GM19324 (cell line): ENCODE results near the gene TLE6.
"Not testable (repeated sequence)": the region's sequence is repeated elsewhere in the genome, so short reads cannot be mapped to it uniquely, and the experiment has no call there.

ENCODE experiments used
- ATAC-seq: cut with Tn5 transposase; IDR thresholded peaks from one replicate; pipeline ENCODE4 v1.9.1; 2021; ENCODE audit warnings: mild to moderate bottlenecking, moderate library complexity; ENCODE audit not compliant: unreplicated experiment, low FRiP score

The TLE6 gene

DNA sequence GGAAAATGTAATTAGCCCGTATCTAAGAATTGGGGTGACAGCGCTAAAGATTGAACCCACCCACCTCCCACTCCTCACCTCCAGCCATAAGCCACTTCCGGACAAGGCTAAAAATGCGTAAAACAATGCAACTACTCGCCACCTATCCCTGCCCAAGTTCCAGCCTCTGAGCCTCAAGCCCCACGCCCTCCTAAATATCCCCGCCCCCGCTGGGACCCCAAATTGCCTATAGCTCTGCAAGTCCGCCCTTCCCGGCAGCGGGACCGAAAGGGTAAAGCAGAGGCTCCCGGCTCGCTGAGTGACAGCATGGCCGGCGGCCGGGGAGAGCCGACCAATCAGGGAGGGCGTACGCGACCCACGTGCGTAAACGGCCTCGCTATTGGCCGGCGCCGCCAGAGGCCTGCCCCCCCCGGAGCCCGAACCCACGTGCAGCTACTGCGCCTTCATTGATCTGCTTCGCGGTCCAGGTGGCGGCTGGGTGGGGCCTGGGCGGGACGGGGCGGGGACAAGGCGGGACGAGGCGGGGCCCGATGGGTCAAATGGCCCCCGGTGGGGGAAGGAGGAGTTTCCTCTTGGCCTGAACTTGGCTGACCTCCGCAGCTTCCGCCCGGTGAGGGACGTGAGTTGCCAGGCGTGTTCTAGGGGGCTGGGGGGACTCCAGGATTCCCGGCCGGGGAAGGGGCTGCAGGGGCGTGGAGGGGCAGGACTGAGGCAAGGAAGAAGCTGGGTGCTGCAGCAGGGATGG lies at the start of gene TLE6:
Gene TLE6, plus strand, starts transcription at position 564 of the 745 bp plus-strand sequence. CDS start 670 bp downstream, outside the sequence.
- peak; percentile 98 for ATAC-seq

- no peak for ATAC-seq
Observed at GRCh38 chr19:2933490-2933910, 43.9 kb upstream of the TLE6 start.

DNA sequence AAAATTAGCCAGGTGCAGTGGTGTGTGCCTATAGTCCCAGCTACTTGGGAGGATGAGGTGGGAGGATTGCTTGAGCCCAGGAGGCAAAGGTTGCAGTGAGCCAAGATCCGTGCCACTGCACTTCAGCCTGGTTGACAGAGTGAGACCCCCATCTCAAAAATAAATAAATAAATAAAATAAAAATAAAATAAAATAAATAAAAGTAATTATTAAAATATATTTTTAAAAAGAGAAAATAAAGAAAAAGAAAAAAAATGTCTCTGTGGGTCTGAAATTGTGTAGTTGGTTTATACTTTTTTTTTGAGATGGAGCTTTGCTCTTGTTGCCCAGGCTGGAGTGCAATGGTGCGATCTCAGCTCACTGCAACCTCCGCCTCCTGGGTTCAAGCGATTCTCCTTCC lies 41.5 kb upstream of the TLE6 start:
- ATAC-seq = not testable (repeated sequence)

- no peak for ATAC-seq
Observed at GRCh38 chr19:2942928-2943640, 34.3 kb upstream of the TLE6 start.

DNA sequence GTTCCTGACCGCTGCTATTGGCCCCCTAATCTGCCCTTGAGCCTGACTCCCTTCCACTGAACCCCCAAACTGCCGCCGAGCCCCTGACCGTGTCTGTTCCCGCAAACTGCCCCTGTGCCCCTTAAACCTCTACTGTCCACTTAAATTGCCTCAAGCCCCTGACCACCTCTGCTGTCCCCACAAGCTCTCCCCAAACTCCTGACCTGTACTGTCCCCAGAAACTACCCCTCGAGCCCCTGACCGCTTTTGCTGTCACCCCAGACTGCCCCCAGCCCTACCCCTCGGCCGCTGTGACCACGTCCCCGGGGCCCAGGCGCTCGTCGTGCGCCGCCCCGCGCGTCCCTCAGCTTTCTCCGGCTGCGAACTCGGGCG lies 33.0 kb upstream of the TLE6 start:
- ATAC-seq = no peak

- ATAC-seq = peak; percentile 96
Observed at GRCh38 chr19:2944775-2945574, 32.4 kb upstream of the TLE6 start, which contains the start of gene ZNF77. Gene ZNF77, minus strand, starts transcription at chr19:2944971. Its CDS starts 131 bp downstream, at chr19:2944840.

- no peak for ATAC-seq
Observed at GRCh38 chr19:2945575-2946184, 31.7 kb upstream of the TLE6 start.

- ATAC-seq = peak; percentile 6
Observed at GRCh38 chr19:2949939-2950285, 27.5 kb upstream of the TLE6 start.

- ATAC-seq = peak; percentile 96
Observed at GRCh38 chr19:2950286-2951124, 26.9 kb upstream of the TLE6 start.

DNA sequence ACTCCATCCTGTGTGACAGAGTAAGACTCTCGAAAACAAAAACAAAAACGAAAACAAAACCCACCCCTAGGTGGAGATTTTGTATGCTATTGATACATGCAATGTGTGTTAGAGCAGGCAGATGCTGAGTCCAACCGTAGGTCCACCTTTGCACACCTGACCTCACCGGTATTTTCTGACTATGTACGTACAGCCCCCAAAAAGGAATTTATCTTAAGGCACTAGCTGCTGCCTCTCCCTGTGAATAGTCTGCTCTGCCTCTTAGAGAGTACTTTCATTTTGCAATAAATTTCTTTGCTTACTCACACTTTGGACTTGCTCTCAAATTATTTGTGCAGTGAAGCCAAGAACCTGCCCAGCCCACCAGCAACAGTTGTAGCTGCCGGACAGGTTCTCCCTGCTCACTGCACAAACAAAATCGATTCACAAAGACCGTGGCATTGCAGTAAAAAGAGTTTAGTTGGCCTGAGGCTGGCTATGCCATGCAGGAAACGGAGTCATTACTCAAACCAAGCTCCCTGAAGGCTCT lies 24.3 kb upstream of the TLE6 start:
- no peak for ATAC-seq

- no peak for ATAC-seq
Observed at GRCh38 chr19:2957160-2957559, 20.2 kb upstream of the TLE6 start.

DNA sequence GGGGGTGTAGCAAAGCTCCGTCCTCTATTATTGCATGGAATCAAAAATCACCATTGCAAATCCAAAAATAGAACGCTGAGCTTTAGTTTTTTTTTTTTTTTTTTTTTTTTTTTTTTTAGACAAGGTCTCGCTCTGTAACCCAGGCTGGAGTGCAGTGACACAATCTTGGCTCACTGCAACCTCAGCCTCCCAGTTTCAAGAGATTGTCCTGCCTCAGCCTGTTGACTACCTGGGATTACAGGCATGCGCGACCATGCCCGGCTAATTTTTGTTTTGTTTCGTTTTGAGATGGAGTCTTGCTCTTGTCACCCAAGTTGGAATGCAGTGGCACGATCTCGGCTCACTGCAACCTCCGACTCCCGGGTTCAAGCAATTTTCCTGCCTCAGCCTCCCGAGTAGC lies 17.2 kb upstream of the TLE6 start:
- ATAC-seq = no peak

DNA sequence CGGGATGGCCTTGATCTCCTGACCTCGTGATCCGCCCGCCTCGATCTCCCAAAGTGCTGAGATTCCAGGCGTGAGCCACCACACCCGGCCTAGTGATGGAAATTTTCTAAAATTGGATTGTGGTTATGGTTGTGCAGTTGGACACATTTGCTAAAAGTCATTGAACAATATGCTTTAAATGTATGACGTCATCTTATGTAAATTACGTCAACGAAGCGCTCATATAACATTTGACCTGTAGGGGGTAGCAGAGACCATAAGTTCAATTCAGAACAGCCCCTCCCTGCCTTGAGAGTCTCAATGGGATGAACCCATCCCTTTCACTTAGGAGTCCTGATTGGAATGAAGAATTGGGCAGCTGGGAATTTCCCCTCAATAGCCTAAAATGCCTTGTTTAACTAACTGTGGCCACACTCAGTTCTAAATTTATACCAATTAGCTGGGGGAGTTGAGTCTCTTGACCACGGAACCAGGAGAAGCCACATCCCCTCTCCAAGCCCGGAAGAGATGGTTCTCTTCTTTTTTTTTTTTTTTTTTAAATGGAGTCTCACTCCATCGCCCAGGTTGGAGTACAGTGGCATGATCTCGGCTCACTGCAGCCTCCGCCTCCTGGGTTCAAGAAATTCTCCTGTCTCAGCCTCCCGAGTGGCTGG lies 15.2 kb upstream of the TLE6 start:
- ATAC-seq = no peak

DNA sequence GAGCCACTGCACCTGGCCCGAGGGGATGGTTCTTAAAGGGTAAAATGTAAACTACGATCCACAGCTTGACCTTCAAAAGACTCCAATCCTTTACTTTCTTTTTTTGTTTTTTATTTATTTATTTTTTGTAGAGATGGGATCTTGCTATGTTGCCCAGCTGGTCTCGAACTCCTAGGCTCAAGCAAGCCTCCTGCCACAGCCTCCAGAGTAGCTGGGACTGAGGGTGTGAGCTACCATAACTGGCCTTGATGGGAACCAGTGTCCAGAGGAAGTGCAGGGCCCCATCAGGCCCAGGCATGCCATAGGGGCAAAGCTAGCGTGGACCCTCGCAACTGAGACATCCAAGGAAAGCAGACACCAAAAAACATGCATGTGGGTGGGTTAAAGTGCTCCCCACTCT lies 14.2 kb upstream of the TLE6 start:
- no peak for ATAC-seq

- not testable (repeated sequence) for ATAC-seq
Observed at GRCh38 chr19:2963631-2964030, 13.7 kb upstream of the TLE6 start.

- ATAC-seq = no peak
Observed at GRCh38 chr19:2964874-2965273, 12.5 kb upstream of the TLE6 start.

- no peak for ATAC-seq
Observed at GRCh38 chr19:2967972-2968371, 9.4 kb upstream of the TLE6 start.

GRCh38 chr19:2969104-2969504 lies 8.3 kb upstream of the TLE6 start:
- ATAC-seq = no peak

GRCh38 chr19:2970201-2970835 lies 7.0 kb upstream of the TLE6 start:
- no peak for ATAC-seq
